Body of pancreas (tissue), 4 donors: ENCODE data around the gene LRCH1.

ENCODE experiments used
- CTCF ChIP-seq, 7 experiments: fragments of 450-650 bp in 4 of 7; fragments of 200-600 bp in 3 of 7; sonication (generic) in 3 of 7; IDR thresholded peaks; one replicate each; pipeline ENCODE4 v1.5.1; 2016 to 2019; ENCODE audit warnings: antibody characterized with exemption in 7 of 7
- POLR2A ChIP-seq, 3 donors: fragments of 450-650 bp; IDR thresholded peaks; one replicate each; pipeline ENCODE4 v1.6.1; 2016; ENCODE audit warnings: antibody characterized with exemption in 3 of 3, mild to moderate bottlenecking in 2 of 3

GRCh38 chr13:46795321-46795720 lies 242.4 kb downstream of the LRCH1 start:
- TF ChIP-seq CTCF (IDR thresholded peaks at IDR 0.05) (no peak), POLR2A (IDR thresholded peaks at IDR 0.05) (no peak)
